Astrocyte (in vitro differentiated cells and primary cell): ENCODE results near the gene OSBPL5. TPM values are rescaled to one million over a fixed set of nuclear protein-coding genes. Genes with fewer than 3 reads are reported as not detected.

Experiments used
- DNase-seq: peaks from one replicate; pipeline ENCODE4 v3.0.0-alpha.2; 2010; ENCODE audit warnings: low read depth
- FAIRE-seq: peaks from 2 replicates; lab custom pipeline; 2011; peaks lifted over from hg19 to GRCh38; lab: Jason Lieb, UNC
- H2AFZ ChIP-seq: 2 replicates; pipeline ENCODE4 v1.6.0; 2012; ENCODE audit warnings: low read depth, low read length, inconsistent platforms
- H3K27ac ChIP-seq: 2 replicates; pipeline ENCODE4 v1.5.1; 2011; ENCODE audit warnings: low read depth, low read length, inconsistent platforms
- H3K27me3 ChIP-seq: 2 replicates; pipeline ENCODE4 v1.6.0; 2011; ENCODE audit warnings: low read length, inconsistent platforms; ENCODE audit not compliant: insufficient read depth
- H3K36me3 ChIP-seq: 2 replicates; pipeline ENCODE4 v1.5.1; 2011; ENCODE audit warnings: low read length, inconsistent platforms; ENCODE audit not compliant: insufficient read depth
- H3K4me1 ChIP-seq: 2 replicates; pipeline ENCODE4 v1.5.1; 2011; ENCODE audit warnings: low read length, inconsistent platforms; ENCODE audit not compliant: insufficient read depth
- H3K4me2 ChIP-seq: 2 replicates; pipeline ENCODE4 v1.6.0; 2012; ENCODE audit warnings: low read length, inconsistent platforms
- H3K4me3 ChIP-seq: 2 replicates; pipeline ENCODE4 v1.5.1; 2011; ENCODE audit warnings: low read depth, mild to moderate bottlenecking, low read length, inconsistent platforms; ENCODE audit not compliant: insufficient read depth
- H3K79me2 ChIP-seq: 2 replicates; pipeline ENCODE4 v1.6.0; 2012; ENCODE audit warnings: mild to moderate bottlenecking, low read length, inconsistent platforms; ENCODE audit not compliant: insufficient read depth
- H3K9ac ChIP-seq: 2 replicates; pipeline ENCODE4 v1.6.0; 2012; ENCODE audit warnings: mild to moderate bottlenecking, low read length, inconsistent platforms
- H3K9me3 ChIP-seq: 2 replicates; pipeline ENCODE4 v1.5.1; 2012; ENCODE audit warnings: low read depth, mild to moderate bottlenecking, low read length, inconsistent platforms; ENCODE audit not compliant: insufficient read depth
- H4K20me1 ChIP-seq: 2 replicates; pipeline ENCODE4 v1.6.0; 2012; ENCODE audit warnings: low read length, inconsistent platforms; ENCODE audit not compliant: insufficient read depth
- H3K27ac Mint-ChIP-seq: one replicate; pipeline ENCODE4 v1.8.0; 2021; ENCODE audit warnings: mild to moderate bottlenecking, mixed read lengths; ENCODE audit not compliant: unreplicated experiment
- H3K27me3 Mint-ChIP-seq: one replicate; pipeline ENCODE4 v1.8.0; 2021; ENCODE audit warnings: low read depth, mixed read lengths; ENCODE audit not compliant: unreplicated experiment
- H3K36me3 Mint-ChIP-seq: one replicate; pipeline ENCODE4 v1.8.0; 2021; ENCODE audit warnings: low read depth, mixed read lengths; ENCODE audit not compliant: unreplicated experiment
- H3K4me1 Mint-ChIP-seq: one replicate; pipeline ENCODE4 v1.8.0; 2021; ENCODE audit warnings: low read depth, mixed read lengths; ENCODE audit not compliant: unreplicated experiment
- H3K4me3 Mint-ChIP-seq: one replicate; pipeline ENCODE4 v1.8.0; 2021; ENCODE audit warnings: mild to moderate bottlenecking, moderate library complexity, mixed read lengths; ENCODE audit not compliant: unreplicated experiment
- H3K9me3 Mint-ChIP-seq: one replicate; pipeline ENCODE4 v1.8.0; 2021; ENCODE audit warnings: mild to moderate bottlenecking, mixed read lengths; ENCODE audit not compliant: unreplicated experiment
- EZH2 ChIP-seq: IDR thresholded peaks from 2 replicates; pipeline ENCODE4 v1.6.1; 2012; ENCODE audit warnings: mild to moderate bottlenecking, low read length, inconsistent platforms; ENCODE audit not compliant: insufficient read depth
- total RNA-seq: library from RNA; stranded (reverse); gene quantifications from 2 replicates; pipeline ENCODE4 v1.2.1, GENCODE V29; 2021
- TF ChIP-seq, protein P1 (sequence below): IDR thresholded peaks from 2 replicates; pipeline ENCODE4 v1.5.1; 2011; ENCODE audit warnings: low read depth, mild to moderate bottlenecking, inconsistent platforms, low read length, moderate library complexity; ENCODE audit not compliant: insufficient read depth

The OSBPL5 gene
- total RNA-seq, 1 donor from 2014 or later, result 29.0 TPM

DNA sequence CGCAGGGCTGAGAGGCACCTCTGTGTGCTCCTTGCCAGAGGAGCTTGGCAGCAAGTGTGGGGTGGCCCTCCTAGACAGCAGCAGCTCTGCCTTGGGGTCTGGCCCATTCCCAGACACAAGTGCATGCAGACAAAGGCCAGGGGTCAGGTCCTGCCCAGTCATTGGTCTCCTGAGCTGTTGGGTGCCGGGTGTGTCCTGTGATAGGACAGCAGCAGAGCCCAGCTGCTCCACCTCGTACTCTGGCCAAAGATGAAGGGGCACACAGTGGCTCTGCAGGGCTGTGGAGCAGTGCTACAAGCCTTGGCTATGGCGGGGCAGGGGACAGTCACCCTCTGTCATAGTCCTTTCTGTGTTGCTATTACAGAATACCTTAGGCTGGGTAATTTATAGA is 17.3 kb upstream of the OSBPL5 start:
- peaks cover 15% of the 10 kb centered on the region for H3K27me3 Mint-ChIP-seq
- H3K4me1 Mint-ChIP-seq, result peaks cover 8% of the 10 kb centered on the region
- no peak for DNase-seq
- peaks cover 3% of the 10 kb centered on the region for H3K4me1 ChIP-seq
- no peak for FAIRE-seq
- no peak overlapping the region for H3K4me3 Mint-ChIP-seq
- no peak overlapping the region for H3K27ac Mint-ChIP-seq
- no peaks in the 10 kb centered on the region for H4K20me1 ChIP-seq
- peaks cover 17% of the 10 kb centered on the region for H3K9me3 Mint-ChIP-seq
- H2AFZ ChIP-seq, result no peak overlapping the region
- no peaks in the 10 kb centered on the region for H3K9me3 ChIP-seq
- no peak overlapping the region for H3K4me3 ChIP-seq
- H3K4me2 ChIP-seq, result no peak overlapping the region
- H3K27me3 ChIP-seq, result peaks cover 2% of the 10 kb centered on the region
- no peaks in the 10 kb centered on the region for H3K79me2 ChIP-seq
- TF ChIP-seq, protein P1, sequence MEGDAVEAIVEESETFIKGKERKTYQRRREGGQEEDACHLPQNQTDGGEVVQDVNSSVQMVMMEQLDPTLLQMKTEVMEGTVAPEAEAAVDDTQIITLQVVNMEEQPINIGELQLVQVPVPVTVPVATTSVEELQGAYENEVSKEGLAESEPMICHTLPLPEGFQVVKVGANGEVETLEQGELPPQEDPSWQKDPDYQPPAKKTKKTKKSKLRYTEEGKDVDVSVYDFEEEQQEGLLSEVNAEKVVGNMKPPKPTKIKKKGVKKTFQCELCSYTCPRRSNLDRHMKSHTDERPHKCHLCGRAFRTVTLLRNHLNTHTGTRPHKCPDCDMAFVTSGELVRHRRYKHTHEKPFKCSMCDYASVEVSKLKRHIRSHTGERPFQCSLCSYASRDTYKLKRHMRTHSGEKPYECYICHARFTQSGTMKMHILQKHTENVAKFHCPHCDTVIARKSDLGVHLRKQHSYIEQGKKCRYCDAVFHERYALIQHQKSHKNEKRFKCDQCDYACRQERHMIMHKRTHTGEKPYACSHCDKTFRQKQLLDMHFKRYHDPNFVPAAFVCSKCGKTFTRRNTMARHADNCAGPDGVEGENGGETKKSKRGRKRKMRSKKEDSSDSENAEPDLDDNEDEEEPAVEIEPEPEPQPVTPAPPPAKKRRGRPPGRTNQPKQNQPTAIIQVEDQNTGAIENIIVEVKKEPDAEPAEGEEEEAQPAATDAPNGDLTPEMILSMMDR, result no peak
- TF ChIP-seq EZH2, result no peak
- peaks cover 4% of the 10 kb centered on the region for H3K36me3 Mint-ChIP-seq
- no peak overlapping the region for H3K27ac ChIP-seq
- H3K9ac ChIP-seq, result no peak overlapping the region
- no peaks in the 10 kb centered on the region for H3K36me3 ChIP-seq

DNA sequence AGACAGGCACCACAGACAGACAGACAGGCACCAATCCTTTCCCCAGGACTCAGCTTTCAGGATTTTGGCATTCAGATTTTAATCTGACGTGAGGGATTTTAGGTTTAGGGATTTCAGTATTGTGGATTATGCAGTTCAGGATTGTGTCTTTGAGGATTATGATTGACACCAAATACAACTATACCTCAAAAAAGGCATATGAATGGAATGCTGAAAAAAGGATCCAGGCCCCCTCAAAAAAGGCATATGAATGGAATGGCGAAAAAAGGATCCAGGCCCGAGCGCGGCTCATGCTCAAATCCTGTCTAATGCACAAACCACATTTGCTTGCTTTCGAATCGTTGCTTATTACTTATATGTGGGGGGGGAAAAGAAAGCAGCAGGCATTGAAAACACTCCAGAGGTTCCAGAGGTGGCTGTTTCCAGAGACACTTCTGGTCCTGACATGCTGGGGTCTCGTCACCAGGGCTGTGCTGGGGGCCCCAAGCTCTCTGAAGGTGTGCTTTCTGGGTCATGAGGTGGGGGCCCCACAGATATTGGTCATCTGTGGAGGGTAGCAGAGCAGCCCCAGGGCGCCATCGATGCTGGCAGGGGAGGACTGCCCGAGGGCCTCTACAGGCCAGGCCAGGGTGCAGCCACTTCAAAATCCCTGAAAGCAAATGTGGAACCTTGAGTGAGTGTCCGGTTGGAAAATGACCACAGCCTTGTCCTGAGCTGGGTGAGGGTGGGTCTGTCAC is 16.8 kb upstream of the OSBPL5 start:
- no peaks in the 10 kb centered on the region for H3K36me3 ChIP-seq
- no peak overlapping the region for H3K27ac ChIP-seq
- H3K27ac Mint-ChIP-seq, result no peak overlapping the region
- peaks cover 17% of the 10 kb centered on the region for H3K9me3 Mint-ChIP-seq
- no peak overlapping the region for H3K4me2 ChIP-seq
- H3K27me3 ChIP-seq, result peaks cover 2% of the 10 kb centered on the region
- no peaks in the 10 kb centered on the region for H4K20me1 ChIP-seq
- no peaks in the 10 kb centered on the region for H3K79me2 ChIP-seq
- no peak overlapping the region for H3K9ac ChIP-seq
- H3K27me3 Mint-ChIP-seq, result peaks cover 14% of the 10 kb centered on the region
- no peak for TF ChIP-seq EZH2
- TF ChIP-seq, protein P1, result no peak
- peaks cover 8% of the 10 kb centered on the region for H3K4me1 Mint-ChIP-seq
- no peak for DNase-seq
- H3K4me1 ChIP-seq, result peaks cover 3% of the 10 kb centered on the region
- H3K4me3 Mint-ChIP-seq, result no peak overlapping the region
- no peak overlapping the region for H2AFZ ChIP-seq
- no peaks in the 10 kb centered on the region for H3K9me3 ChIP-seq
- FAIRE-seq, result no peak
- H3K4me3 ChIP-seq, result no peak overlapping the region
- peaks cover 4% of the 10 kb centered on the region for H3K36me3 Mint-ChIP-seq

DNA sequence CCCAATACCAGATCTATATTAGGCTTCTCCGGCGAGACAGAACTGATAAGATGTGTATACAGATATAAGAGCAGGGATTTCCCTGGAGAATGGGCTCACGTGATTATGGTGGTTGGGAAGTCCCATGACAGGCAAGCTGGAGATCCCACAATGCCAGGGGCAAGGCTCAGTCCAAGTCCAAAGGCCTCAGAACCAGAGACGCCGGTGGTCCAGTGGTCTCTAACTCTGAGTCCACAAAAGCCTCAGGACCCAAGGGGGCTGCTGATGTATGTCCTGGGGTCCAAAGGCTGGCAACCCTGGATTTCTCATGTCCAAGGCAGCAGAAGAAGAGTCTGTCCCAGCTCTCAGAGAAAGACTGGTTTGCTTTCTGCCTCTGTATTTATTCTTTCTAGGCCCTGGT is 15.8 kb upstream of the OSBPL5 start:
- Mint-ChIP-seq H3K4me1 (peaks cover 8% of the 10 kb centered on the region), H3K36me3 (peaks cover 4% of the 10 kb centered on the region), H3K27ac (no peak overlapping the region), H3K4me3 (no peak overlapping the region), H3K27me3 (peaks cover 10% of the 10 kb centered on the region), H3K9me3 (peaks cover 21% of the 10 kb centered on the region)
- TF ChIP-seq, protein P1, result no peak
- TF ChIP-seq EZH2, result no peak
- peaks cover 2% of the 10 kb centered on the region for H3K27me3 ChIP-seq
- no peak for DNase-seq
- H4K20me1 ChIP-seq, result no peaks in the 10 kb centered on the region
- H3K4me1 ChIP-seq, result peaks cover 3% of the 10 kb centered on the region
- H2AFZ ChIP-seq, result no peak overlapping the region
- H3K4me3 ChIP-seq, result no peak overlapping the region
- H3K36me3 ChIP-seq, result no peaks in the 10 kb centered on the region
- no peak for FAIRE-seq
- H3K9ac ChIP-seq, result no peak overlapping the region
- no peaks in the 10 kb centered on the region for H3K79me2 ChIP-seq
- H3K4me2 ChIP-seq, result no peak overlapping the region
- no peak overlapping the region for H3K27ac ChIP-seq
- peaks cover 5% of the 10 kb centered on the region for H3K9me3 ChIP-seq
